ENCODE data around the gene DYNC1LI2.
"Not testable (repeated sequence)": the region's sequence is repeated elsewhere in the genome, so short reads cannot be mapped to it uniquely, and the experiment has no call there.

DYNC1LI2 gene

GRCh38 chr16:66751303-66751991, at the start of gene DYNC1LI2:
DYNC1LI2 (minus strand) TSS chr16:66751609; CDS start chr16:66751591, 18 bp downstream.
- peak; percentile 76 to 78 for DNase-seq (ENCODE audit: low read depth in 2 of 2)

- DNase-seq (ENCODE audit: low read depth in 2 of 2): no peak
Observed at GRCh38 chr16:66800856-66801255, 49.4 kb upstream of the DYNC1LI2 start.

GRCh38 chr16:66798161-66798560, 46.8 kb upstream of the DYNC1LI2 start:
- DNase-seq (ENCODE audit: low read depth in 2 of 2): no peak

GRCh38 chr16:66793984-66794383, 42.6 kb upstream of the DYNC1LI2 start:
- DNase-seq (ENCODE audit: low read depth in 2 of 2): not testable (repeated sequence)

GRCh38 chr16:66790130-66790733, 38.8 kb upstream of the DYNC1LI2 start:
- DNase-seq (ENCODE audit: low read depth in 2 of 2): no peak

GRCh38 chr16:66787427-66787826, 36.0 kb upstream of the DYNC1LI2 start:
- DNase-seq (ENCODE audit: low read depth in 2 of 2): no peak

GRCh38 chr16:66786551-66786950, 35.1 kb upstream of the DYNC1LI2 start:
- DNase-seq (ENCODE audit: low read depth in 2 of 2): no peak

GRCh38 chr16:66776457-66776856, 25.0 kb upstream of the DYNC1LI2 start:
- no peak for DNase-seq (ENCODE audit: low read depth in 2 of 2)

- no peak for DNase-seq (ENCODE audit: low read depth in 2 of 2)
Observed at GRCh38 chr16:66774981-66775380, 23.6 kb upstream of the DYNC1LI2 start.

GRCh38 chr16:66758086-66758485, 6.7 kb upstream of the DYNC1LI2 start:
- no peak for DNase-seq (ENCODE audit: low read depth in 2 of 2)

GRCh38 chr16:66754819-66755218, 3.4 kb upstream of the DYNC1LI2 start:
- no peak for DNase-seq (ENCODE audit: low read depth in 2 of 2)

GRCh38 chr16:66754211-66754610, 2.8 kb upstream of the DYNC1LI2 start:
- DNase-seq (ENCODE audit: low read depth in 2 of 2): no peak

GRCh38 chr16:66752958-66753357, 1.5 kb upstream of the DYNC1LI2 start:
- no peak for DNase-seq (ENCODE audit: low read depth in 2 of 2)

- DNase-seq (ENCODE audit: low read depth in 2 of 2): no peak
Observed at GRCh38 chr16:66752379-66752778, 970 bp upstream of the DYNC1LI2 start.

- no peak for DNase-seq (ENCODE audit: low read depth in 2 of 2)
Observed at GRCh38 chr16:66751992-66752322, 548 bp upstream of the DYNC1LI2 start.

- DNase-seq (ENCODE audit: low read depth in 2 of 2): no peak
Observed at GRCh38 chr16:66751053-66751302, 431 bp downstream of the DYNC1LI2 start.

- DNase-seq (ENCODE audit: low read depth in 2 of 2): no peak
Observed at GRCh38 chr16:66750279-66751052, 943 bp downstream of the DYNC1LI2 start.

- DNase-seq (ENCODE audit: low read depth in 2 of 2): no peak
Observed at GRCh38 chr16:66746682-66747081, 4.7 kb downstream of the DYNC1LI2 start.

- no peak for DNase-seq (ENCODE audit: low read depth in 2 of 2)
Observed at GRCh38 chr16:66746048-66746447, 5.4 kb downstream of the DYNC1LI2 start.

GRCh38 chr16:66741950-66742808, 9.2 kb downstream of the DYNC1LI2 start:
- DNase-seq (ENCODE audit: low read depth in 2 of 2): no peak

- no peak for DNase-seq (ENCODE audit: low read depth in 2 of 2)
Observed at GRCh38 chr16:66741169-66741900, 10.1 kb downstream of the DYNC1LI2 start.

- no peak for DNase-seq (ENCODE audit: low read depth in 2 of 2)
Observed at GRCh38 chr16:66740533-66740932, 10.9 kb downstream of the DYNC1LI2 start.

Data from stimulated activated CD4-positive, alpha-beta T cell treated with anti-CD3 and anti-CD28 coated beads, Interleukin-4, amount 100 ng/mL, for 48 hours (primary cell).